HepG2 (cell line): Measurements from ENCODE around the gene TMEM35B. TPM values are rescaled to one million over a fixed set of nuclear protein-coding genes. Genes with fewer than 3 reads are reported as not detected.

ENCODE experiments used
- ATF7-NPFF ChIP-seq: sonication (generic); formaldehyde crosslinking; IDR thresholded peaks from 2 replicates; pipeline ENCODE4 v1.8.1; 2023; ENCODE audit warnings: mild to moderate bottlenecking, low read depth, missing genetic modification reagents, moderate library complexity
- ETV6 ChIP-seq: sonication (generic); formaldehyde crosslinking; conservative IDR thresholded peaks from 2 replicates; pipeline ENCODE4 v1.4.0; 2020; ENCODE audit warnings: missing genetic modification reagents
- FOXC1 ChIP-seq: sonication (generic); formaldehyde crosslinking; IDR thresholded peaks from 2 replicates; pipeline ENCODE4 v1.8.0; 2022; ENCODE audit warnings: mild to moderate bottlenecking, missing genetic modification reagents, borderline replicate concordance
- IKZF1 ChIP-seq: fragments of 450-650 bp; IDR thresholded peaks from 2 replicates; pipeline ENCODE4 v1.7.1; 2016
- JUNB ChIP-seq: sonication (generic); formaldehyde crosslinking; IDR thresholded peaks from 2 replicates; pipeline ENCODE4 v1.8.0; 2022; ENCODE audit warnings: missing genetic modification reagents, mild to moderate bottlenecking, borderline replicate concordance
- MAZ ChIP-seq, 2 experiments: sonication (generic) in 1 of 2; formaldehyde crosslinking in 1 of 2; IDR thresholded peaks; 2 replicates each; pipeline versions ENCODE4 v1.5.0 to v1.6.1; 2012 to 2020; ENCODE audit warnings: low read depth in 2 of 2, mild to moderate bottlenecking in 2 of 2, borderline replicate concordance in 1 of 2, improper control_type of control experiment in 1 of 2, low read length in 1 of 2, missing genetic modification reagents in 1 of 2, moderate library complexity in 1 of 2
- NCOA1 ChIP-seq: sonication (generic); formaldehyde crosslinking; IDR thresholded peaks from 2 replicates; pipeline ENCODE4 v1.9.0; 2021; ENCODE audit warnings: missing genetic modification reagents
- SP5 ChIP-seq: IDR thresholded peaks from 2 replicates; pipeline ENCODE4 v1.6.1; 2016; ENCODE audit warnings: low read depth, borderline replicate concordance
- ZBTB7B ChIP-seq: sonication (generic); formaldehyde crosslinking; IDR thresholded peaks from 2 replicates; pipeline ENCODE4 v1.4.0; 2020; ENCODE audit warnings: missing genetic modification reagents
- ZMAT3 ChIP-seq: sonication (generic); formaldehyde crosslinking; conservative IDR thresholded peaks from 2 replicates; pipeline ENCODE4 v1.7.0; 2021; ENCODE audit warnings: missing genetic modification reagents
- ZNF10 ChIP-seq: sonication (generic); formaldehyde crosslinking; IDR thresholded peaks from 2 replicates; pipeline ENCODE4 v1.4.0; 2020; ENCODE audit warnings: mild to moderate bottlenecking, low read depth, missing genetic modification reagents, borderline replicate concordance
- ZNF543 ChIP-seq: sonication (generic); formaldehyde crosslinking; IDR thresholded peaks from 2 replicates; pipeline ENCODE4 v1.4.0; 2020; ENCODE audit warnings: mild to moderate bottlenecking, missing genetic modification reagents
- ZNF552 ChIP-seq: sonication (generic); formaldehyde crosslinking; IDR thresholded peaks from 2 replicates; pipeline ENCODE4 v1.9.0; 2022; ENCODE audit warnings: missing genetic modification reagents, mild to moderate bottlenecking, borderline replicate concordance
- ZNF713 ChIP-seq: sonication (generic); formaldehyde crosslinking; IDR thresholded peaks from 2 replicates; pipeline ENCODE4 v1.4.0; 2020; ENCODE audit warnings: mild to moderate bottlenecking, missing genetic modification reagents
- ZNF768 ChIP-seq: sonication (generic); formaldehyde crosslinking; IDR thresholded peaks from 2 replicates; pipeline ENCODE4 v1.4.0; 2020; ENCODE audit warnings: missing genetic modification reagents
- ZNF878 ChIP-seq: sonication (generic); formaldehyde crosslinking; IDR thresholded peaks from 2 replicates; pipeline ENCODE4 v1.8.1; 2023; ENCODE audit warnings: mild to moderate bottlenecking, missing genetic modification reagents, moderate library complexity
- ZSCAN12 ChIP-seq: sonication (generic); formaldehyde crosslinking; IDR thresholded peaks from 2 replicates; pipeline ENCODE4 v1.9.0; 2021; ENCODE audit warnings: mild to moderate bottlenecking, missing genetic modification reagents
- polyA plus RNA-seq, 8 experiments: library from polyadenylated mRNA; depleted of rRNA in 3 of 8; stranded (reverse) in 7 of 8; unstranded in 1 of 8; fragments of >200 nt; fragmentation: Illumina TruSeq in 4 of 8; extraction: Trizol in 4 of 8; gene quantifications; 2 replicates each; pipeline versions ENCODE4 v1.2.1 to v1.2.3, GENCODE V29; 2011 to 2016; ENCODE audit warnings: low read depth in 4 of 8, missing spikeins in 1 of 8, mixed read lengths in 1 of 8; ENCODE audit not compliant: insufficient read depth in 1 of 8
- total RNA-seq, 5 experiments: library from RNA; depleted of rRNA; stranded (reverse); fragments of >200 nt; fragmentation: Illumina TruSeq; extraction: Trizol; gene quantifications; 2 replicates each; pipeline ENCODE4 v1.2.3, GENCODE V29; 2016; ENCODE audit warnings: low read depth in 1 of 5
- TF ChIP-seq, protein P1 (sequence below): sonication (generic); formaldehyde crosslinking; IDR thresholded peaks from 2 replicates; pipeline ENCODE4 v1.5.0; 2020; ENCODE audit warnings: mild to moderate bottlenecking, missing genetic modification reagents, borderline replicate concordance
- TF ChIP-seq, protein P2 (sequence below): IDR thresholded peaks from 2 replicates; pipeline ENCODE4 v1.6.1; 2016; ENCODE audit warnings: low read depth
- TF ChIP-seq, protein P3 (sequence below): sonication (generic); formaldehyde crosslinking; IDR thresholded peaks from 2 replicates; pipeline ENCODE4 v1.5.0; 2020; ENCODE audit warnings: missing genetic modification reagents

The TMEM35B gene
- total and polyA plus RNA-seq, 2 of the 13 experiments (the other 11 are each of a cell fraction or from before 2014, with no cell fraction given) = 11.5 to 26.0 TPM

DNA sequence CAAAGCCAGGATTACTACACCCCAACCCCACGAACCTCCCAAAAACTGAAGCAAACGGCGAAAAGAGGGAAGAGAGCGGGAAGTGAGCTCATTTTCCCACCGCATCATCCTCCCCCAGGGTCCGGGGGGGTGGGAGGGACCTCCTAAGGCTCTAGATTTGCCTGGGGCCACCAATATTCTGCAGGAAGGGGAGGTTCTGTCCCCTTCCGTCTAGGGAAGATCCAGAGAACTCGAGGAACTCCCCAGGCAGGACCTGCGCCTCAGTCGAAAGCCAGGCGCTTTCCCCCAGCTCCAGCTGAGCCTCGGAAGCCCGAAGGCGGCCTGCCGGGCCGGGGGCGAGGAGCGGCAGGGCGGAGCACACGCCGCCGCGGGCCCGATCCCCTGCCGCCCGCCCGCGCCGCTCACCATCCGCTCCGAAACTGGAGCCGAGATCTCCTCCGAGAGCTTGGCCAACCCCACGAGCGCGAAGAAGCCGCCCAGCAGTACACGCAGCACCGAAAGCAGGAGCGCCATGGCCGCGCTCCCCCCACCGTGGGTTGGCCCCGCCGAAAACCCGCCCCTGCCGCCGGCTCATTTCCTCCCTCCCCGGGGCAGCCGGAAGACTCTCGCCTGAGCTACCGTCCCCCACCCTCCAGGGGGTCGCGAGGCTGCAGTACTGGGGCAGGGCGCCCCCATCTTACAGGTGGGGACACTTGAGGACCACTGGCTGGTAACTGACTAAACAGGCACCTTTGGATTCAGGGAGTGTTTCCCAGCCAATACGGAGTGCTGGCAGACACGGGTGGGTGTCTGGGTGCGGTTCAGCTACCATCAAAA, at the start of gene TMEM35B (continued):
- TF ChIP-seq ZMAT3 (CRISPR knock-in tag) = 0 out of 2 replicates have a peak, but pooled peaks have one; percentile 27
- peak; percentile 75; the same call in 1 of the 2 replicates for TF ChIP-seq ETV6 (CRISPR knock-in tag)
- TF ChIP-seq ZNF552 (CRISPR knock-in tag) = no peak
- TF ChIP-seq ZNF713 (CRISPR knock-in tag) = 0 out of 2 replicates have a peak, but pooled peaks have one; percentile 59
- peak; percentile 78 for TF ChIP-seq FOXC1 (CRISPR knock-in tag)
- no peak for TF ChIP-seq JUNB (CRISPR knock-in tag)
- no peak for TF ChIP-seq SP5
- no peak for TF ChIP-seq ZNF10 (CRISPR knock-in tag)
- no peak for TF ChIP-seq ZSCAN12 (CRISPR knock-in tag)
- peak; percentile 45; the same call in 1 of the 2 replicates for TF ChIP-seq ATF7-NPFF
- no peak for TF ChIP-seq ZNF878
- TF ChIP-seq, protein P1, sequence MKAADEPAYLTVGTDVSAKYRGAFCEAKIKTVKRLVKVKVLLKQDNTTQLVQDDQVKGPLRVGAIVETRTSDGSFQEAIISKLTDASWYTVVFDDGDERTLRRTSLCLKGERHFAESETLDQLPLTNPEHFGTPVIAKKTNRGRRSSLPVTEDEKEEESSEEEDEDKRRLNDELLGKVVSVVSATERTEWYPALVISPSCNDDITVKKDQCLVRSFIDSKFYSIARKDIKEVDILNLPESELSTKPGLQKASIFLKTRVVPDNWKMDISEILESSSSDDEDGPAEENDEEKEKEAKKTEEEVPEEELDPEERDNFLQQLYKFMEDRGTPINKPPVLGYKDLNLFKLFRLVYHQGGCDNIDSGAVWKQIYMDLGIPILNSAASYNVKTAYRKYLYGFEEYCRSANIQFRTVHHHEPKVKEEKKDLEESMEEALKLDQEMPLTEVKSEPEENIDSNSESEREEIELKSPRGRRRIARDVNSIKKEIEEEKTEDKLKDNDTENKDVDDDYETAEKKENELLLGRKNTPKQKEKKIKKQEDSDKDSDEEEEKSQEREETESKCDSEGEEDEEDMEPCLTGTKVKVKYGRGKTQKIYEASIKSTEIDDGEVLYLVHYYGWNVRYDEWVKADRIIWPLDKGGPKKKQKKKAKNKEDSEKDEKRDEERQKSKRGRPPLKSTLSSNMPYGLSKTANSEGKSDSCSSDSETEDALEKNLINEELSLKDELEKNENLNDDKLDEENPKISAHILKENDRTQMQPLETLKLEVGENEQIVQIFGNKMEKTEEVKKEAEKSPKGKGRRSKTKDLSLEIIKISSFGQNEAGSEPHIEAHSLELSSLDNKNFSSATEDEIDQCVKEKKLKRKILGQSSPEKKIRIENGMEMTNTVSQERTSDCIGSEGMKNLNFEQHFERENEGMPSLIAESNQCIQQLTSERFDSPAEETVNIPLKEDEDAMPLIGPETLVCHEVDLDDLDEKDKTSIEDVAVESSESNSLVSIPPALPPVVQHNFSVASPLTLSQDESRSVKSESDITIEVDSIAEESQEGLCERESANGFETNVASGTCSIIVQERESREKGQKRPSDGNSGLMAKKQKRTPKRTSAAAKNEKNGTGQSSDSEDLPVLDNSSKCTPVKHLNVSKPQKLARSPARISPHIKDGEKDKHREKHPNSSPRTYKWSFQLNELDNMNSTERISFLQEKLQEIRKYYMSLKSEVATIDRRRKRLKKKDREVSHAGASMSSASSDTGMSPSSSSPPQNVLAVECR = peak; percentile 66
- TF ChIP-seq NCOA1 = peak; percentile 34; the same call in 1 of the 2 replicates
- TF ChIP-seq IKZF1 = no peak
- TF ChIP-seq, protein P2, sequence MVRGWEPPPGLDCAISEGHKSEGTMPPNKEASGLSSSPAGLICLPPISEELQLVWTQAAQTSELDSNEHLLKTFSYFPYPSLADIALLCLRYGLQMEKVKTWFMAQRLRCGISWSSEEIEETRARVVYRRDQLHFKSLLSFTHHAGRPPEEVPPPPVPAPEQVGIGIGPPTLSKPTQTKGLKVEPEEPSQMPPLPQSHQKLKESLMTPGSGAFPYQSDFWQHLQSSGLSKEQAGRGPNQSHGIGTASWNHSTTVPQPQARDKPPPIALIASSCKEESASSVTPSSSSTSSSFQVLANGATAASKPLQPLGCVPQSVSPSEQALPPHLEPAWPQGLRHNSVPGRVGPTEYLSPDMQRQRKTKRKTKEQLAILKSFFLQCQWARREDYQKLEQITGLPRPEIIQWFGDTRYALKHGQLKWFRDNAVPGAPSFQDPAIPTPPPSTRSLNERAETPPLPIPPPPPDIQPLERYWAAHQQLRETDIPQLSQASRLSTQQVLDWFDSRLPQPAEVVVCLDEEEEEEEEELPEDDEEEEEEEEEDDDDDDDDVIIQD (CRISPR knock-in tag) = 0 out of 2 replicates have a peak, but pooled peaks have one; percentile 34
- TF ChIP-seq ZNF768 = peak; percentile 66; the same call in 1 of the 2 replicates
- TF ChIP-seq, protein P3, sequence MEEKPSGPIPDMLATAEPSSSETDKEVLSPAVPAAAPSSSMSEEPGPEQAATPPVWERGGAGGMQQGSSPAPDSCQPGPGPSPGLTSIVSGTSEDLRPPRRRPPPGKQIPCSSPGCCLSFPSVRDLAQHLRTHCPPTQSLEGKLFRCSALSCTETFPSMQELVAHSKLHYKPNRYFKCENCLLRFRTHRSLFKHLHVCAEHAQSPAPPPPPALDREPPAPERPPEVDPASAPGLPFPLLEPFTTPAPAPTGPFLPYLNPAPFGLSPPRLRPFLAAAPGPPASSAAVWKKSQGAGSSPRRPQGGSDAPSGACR (CRISPR knock-in tag) = no peak
- no peak for TF ChIP-seq MAZ (IDR thresholded peaks at IDR 0.05; ENCODE audit: borderline replicate concordance, low read depth, low read length)
- peak; percentile 31; the same call in 1 of the 2 replicates for TF ChIP-seq MAZ (CRISPR knock-in tag; IDR thresholded peaks at IDR 0.05; ENCODE audit: low read depth)
- peak; percentile 43; the same call in 1 of the 2 replicates for TF ChIP-seq ZNF543 (CRISPR knock-in tag)
- peak; percentile 95 for TF ChIP-seq ZBTB7B (CRISPR knock-in tag)
